Activated naive CD4-positive, alpha-beta T cell treated with anti-CD3 and anti-CD28 coated beads, Interleukin-2, amount 50 U/mL, for 16 hours (primary cell): ENCODE data around the gene GRK5.
"Not testable (repeated sequence)": the region's sequence is repeated elsewhere in the genome, so short reads cannot be mapped to it uniquely, and the experiment has no call there.

Experiments
- DNase-seq: peaks from one replicate; pipeline ENCODE4 v3.0.0-alpha.2; 2020

GRK5 gene

GRCh38 chr10:119425102-119425880 is 217.9 kb downstream of the GRK5 start:
- DNase-seq: no peak

DNA sequence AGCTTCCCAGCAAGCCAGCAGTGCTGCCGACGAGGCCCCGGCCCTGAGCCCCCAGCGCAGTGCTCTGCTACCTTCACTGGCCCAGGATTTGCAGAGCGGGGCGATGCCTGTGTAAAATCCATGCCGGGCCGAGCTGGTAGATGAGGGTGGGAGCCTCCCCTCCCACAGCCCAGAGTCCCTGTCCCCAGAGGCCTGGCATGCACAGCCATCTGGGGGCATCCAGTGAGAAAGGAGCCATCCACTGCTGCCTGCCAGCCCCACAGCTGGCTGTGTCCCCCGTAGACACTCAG is 218.5 kb downstream of the GRK5 start:
- no peak for DNase-seq

GRCh38 chr10:119426699-119427098 is 219.3 kb downstream of the GRK5 start:
- DNase-seq: no peak

GRCh38 chr10:119427263-119427864 is 220.0 kb downstream of the GRK5 start:
- DNase-seq: no peak

GRCh38 chr10:119428789-119429188 is 221.4 kb downstream of the GRK5 start:
- DNase-seq: no peak

- no peak for DNase-seq
Measured at GRCh38 chr10:119429771-119430170, 222.4 kb downstream of the GRK5 start.

GRCh38 chr10:119431034-119431772 is 223.8 kb downstream of the GRK5 start:
- DNase-seq: no peak

GRCh38 chr10:119431773-119432135 is 224.4 kb downstream of the GRK5 start:
- no peak for DNase-seq

DNA sequence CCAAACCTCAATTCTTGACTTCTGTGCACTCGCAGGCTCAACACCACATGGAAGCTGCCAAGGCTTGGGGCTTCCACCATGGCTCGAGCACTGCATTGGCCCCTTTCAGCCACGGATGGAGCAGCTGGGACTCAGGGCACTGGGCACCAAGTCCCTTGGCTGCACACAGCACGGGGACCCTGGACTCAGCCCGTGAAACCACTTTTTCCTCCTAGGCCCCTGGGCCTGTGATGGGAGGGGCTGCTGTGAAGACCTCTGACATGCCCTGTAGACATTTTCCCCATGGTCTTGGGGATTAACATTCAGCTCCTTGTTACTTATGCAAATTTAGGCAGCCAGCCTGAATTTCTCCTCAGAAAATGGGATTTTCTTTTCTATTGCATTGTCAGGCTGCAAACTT is 227.6 kb downstream of the GRK5 start:
- not testable (repeated sequence) for DNase-seq

GRCh38 chr10:119438717-119439116 is 231.3 kb downstream of the GRK5 start:
- no peak for DNase-seq

- no peak for DNase-seq
Measured at GRCh38 chr10:119439922-119440321, 232.6 kb downstream of the GRK5 start.

DNA sequence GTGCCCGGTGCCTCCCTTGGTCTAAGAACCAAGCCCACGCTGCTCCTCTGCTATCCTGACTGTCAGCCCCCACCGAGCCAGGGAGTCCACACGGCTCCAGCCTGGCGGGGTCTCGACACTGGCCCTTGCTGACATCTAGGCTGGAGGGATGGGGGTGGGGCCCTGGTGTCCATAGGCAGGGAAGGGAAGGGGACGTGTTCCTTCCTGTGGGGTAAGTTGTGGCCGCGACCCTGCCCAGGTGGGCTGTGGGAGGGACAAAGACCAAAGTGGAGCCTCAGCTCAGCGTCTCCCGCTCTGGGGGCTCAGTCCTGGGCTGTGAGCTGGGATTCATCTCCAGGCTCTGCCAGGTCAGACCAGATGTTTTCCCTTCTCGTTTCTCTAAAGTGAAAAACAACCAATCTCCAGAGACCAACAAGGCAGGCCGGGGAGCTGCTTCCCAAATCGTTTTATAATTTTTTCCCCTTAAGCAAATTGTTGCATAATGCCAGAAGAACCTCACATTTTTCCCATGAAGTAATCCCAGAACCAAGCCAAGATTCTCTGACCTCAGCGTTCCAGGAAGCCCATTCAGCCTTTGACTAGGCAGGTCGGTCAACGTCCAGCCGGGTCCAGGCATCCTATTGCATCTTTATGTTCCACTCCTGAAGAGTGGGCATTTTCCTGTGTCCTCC is 233.9 kb downstream of the GRK5 start:
- no peak for DNase-seq

DNA sequence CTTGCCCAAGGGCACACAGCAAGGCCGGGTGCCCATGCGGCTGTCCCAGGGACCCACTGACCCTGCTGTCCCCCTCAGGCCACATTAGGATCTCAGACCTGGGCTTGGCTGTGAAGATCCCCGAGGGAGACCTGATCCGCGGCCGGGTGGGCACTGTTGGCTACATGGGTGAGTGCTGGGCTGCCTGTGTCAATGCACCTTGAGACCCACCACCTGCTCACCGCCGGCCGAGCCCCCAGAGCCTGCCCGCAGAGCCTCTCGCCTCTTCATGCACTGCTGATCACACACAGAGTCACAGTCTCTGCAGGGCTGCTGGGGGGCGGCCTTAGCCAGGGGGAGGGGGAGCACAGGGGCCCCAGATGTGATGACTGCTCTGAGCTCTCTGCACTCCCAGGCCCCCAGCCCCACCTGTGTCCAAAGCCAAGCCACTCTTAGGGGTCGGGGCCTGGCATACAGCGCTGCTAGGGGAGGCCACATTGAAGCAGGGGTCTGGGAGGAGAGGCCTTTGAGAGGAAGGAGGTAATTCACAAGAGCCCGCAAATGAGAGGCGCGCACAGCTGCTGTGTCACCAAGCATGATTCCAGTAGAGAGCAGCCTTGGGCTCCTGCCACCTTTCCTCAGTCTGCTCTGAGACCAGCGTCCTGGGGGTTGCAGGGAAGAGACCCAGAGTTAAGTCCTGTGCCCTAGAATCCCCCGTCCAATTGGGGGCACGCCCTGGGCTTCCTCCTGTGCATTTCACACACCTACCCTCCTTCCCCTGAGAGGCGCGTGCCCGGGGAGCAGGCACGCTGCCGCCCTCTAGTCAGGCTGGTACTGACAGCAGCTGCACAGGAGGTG is 234.8 kb downstream of the GRK5 start:
- DNase-seq: no peak

GRCh38 chr10:119442758-119443060 is 235.3 kb downstream of the GRK5 start:
- DNase-seq: no peak

- DNase-seq: no peak
Measured at GRCh38 chr10:119443441-119443840, 236.1 kb downstream of the GRK5 start.

DNA sequence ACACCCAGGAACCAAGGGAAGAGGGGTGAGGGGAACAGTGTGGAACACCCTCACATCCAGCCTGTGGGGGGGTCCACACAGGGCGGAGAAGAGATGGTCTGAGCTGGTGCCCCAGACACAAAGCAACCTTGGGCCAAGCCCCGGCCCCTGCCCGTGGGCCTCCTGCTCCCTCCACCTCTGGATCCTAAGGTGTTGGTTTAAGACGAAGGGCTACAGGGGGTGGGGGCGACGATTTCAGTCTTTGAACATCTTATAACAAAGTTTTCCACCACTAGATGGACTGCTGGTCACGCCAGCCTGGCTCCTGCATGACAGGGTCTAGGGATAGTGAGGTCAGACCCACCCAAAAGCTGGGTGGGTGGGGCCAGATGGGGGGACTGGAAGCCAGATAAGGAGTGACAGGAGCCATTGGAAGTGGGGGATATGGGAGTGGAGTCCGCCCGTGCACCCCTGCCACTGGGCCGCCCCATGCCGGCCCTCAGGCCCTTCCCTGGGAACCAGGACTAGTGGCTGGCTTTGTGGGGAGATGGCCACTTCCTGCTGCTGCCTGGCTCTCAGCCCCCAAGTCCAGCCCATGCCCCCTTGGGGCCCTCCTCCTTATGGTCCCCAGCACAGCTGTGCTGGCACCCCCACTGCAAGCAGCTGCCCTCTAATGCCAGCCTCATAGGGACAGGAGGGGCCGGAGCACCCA is 236.7 kb downstream of the GRK5 start:
- no peak for DNase-seq

DNA sequence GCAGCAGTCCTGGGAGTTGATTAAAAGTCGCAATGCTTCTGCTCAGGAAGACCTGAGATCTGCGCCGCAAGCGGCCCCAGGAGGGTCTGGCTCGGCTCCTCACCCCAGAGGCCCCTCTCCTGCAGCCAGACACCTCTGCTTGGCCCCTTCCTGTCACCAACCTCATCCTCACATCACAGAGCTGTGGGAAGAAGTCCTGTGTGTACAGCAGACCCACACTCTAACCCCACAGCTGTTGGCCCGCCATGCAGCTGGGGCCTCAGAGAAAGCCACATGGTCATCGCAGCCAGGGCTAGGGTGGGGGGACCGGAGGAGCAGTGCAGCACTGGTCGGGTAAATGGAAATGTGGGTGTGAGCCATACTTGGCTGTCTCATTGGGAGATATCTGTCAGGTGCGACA is 237.5 kb downstream of the GRK5 start:
- no peak for DNase-seq

DNA sequence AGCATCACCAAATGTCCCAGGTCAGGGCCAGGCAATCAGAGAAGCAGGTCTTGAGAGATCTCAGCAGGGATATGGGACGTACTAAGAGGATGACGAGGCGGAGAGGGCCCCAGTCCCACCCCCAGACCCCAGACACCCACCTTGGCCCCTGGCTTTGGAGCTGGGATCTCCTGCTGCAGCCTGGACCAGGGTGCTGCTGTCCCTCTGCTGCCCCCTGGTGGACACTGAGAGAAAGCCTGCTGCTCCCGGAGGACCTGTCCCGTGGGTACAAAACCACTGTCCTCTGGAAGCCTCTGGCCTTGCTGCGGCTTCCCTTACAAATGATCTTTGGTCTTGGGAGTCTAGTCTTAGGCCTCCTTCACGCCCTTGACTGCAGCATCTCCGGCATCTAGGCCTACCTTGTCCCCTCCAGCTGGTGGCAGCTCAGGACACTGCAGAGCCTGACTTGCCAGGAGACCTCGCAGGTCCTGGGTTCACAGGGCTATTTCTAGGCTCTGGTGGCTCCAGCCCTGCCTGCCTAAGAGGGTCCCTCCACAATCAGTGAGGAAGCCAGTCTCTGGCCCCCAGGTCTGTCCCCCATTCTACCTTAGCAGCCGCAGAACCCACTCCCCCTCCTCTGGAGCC is 238.1 kb downstream of the GRK5 start:
- peak; percentile 84 for DNase-seq

DNA sequence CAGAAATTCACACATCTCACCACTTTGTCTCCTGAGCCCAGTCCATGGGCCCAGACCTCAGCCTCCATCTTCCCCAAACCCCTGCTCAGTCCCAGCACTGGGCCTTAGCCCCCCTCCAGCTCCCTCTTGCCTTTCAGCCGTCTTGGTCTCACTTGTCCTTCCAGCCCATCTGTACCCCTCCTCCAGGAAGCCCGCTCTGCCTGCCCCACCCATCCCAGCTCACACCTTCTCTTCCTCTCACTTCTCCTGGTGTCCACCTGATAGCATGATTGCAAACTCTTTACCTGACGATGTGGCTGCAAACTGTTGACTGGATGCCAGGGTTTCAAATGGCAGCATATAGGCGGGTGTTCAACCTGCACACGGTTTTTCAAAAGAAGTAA is 238.6 kb downstream of the GRK5 start:
- no peak for DNase-seq

GRCh38 chr10:119446441-119447277 is 239.3 kb downstream of the GRK5 start:
- no peak for DNase-seq

DNA sequence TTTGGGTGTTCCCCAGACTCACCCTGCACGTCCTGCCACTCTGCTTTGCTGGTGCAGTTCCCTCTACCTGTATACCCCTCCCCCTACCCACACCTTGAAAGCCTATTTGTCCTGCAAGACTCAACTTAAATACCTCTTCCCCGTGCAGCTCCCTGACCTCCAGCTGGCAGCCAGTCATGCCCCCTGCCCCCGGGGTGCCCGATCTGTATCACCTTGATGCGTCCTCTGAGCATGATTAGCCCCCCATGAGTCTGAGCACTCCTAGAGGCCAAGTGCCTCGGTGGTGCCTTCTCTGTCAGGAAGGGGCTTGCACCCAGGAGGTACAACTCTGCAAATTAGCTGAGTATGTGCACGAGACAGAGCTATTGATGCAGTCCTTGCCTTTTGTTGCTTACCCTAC is 240.1 kb downstream of the GRK5 start:
- DNase-seq: no peak
